Renal cortex interstitium (tissue), 11 donors: ENCODE data around the gene SHROOM3. TPM values are rescaled to one million over a fixed set of nuclear protein-coding genes. Genes with fewer than 3 reads are reported as not detected.
A peak's percentile ranks its signal among the peaks of the same experiment; 100 is the strongest.

Experiments
- DNase-seq, 11 donors: peaks; one replicate each; pipeline ENCODE4 v3.0.0-alpha.2; 2013; ENCODE audit warnings: low read depth in 9 of 11, low spot score in 4 of 11; ENCODE audit errors: extremely low read depth in 1 of 11
- polyA plus RNA-seq, 3 donors: library from polyadenylated mRNA; unstranded; fragments of 120-200 nt; gene quantifications; one replicate each; pipeline ENCODE4 v1.2.1, GENCODE V29; 2013; ENCODE audit not compliant: insufficient read length in 3 of 3

SHROOM3 gene
- polyA plus RNA-seq, 3 donors: 33.4 to 42.4 (median 38.0) TPM

DNA sequence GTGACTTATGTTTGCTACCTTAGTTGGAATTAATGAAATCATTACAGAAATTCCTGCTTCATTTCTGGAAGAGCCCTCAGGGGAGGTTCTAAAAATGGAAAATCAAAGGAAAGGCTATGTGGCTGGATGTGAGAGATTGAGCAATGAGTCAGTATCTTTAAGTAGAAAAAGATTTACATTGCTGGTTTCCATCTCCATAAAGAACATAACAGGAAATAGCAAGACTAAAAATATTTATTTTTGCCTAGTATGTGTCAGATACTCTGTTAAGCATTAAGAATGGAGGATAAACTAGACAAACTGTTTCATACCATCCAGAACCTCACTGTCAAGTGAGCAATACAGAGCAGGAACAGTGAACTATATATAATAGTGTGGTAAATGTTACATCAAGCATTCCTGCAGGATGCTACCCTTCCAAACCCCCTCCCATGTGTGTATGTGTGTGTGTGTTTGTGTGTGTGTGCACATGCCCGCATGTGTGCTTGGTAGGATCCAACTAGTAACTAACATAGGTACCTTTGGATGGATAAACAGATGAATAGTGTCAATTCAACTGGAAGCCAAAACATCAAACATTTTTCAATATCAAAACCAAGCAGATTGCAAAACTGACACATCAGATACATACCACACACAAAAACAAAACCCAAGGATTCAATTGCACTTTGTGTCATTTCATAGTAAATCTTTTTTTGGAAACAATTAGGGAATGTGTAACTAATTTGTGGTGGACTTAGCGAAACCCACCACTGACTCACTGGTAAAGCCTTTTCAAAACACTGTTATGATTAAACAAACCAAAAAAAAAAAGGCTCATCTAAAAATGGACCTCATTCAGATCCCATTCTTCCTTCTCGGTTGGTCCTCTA is 223.4 kb downstream of the SHROOM3 start:
- DNase-seq: no peak

- DNase-seq: no peak
Observed at GRCh38 chr4:76659103-76659490, 224.1 kb downstream of the SHROOM3 start.

DNA sequence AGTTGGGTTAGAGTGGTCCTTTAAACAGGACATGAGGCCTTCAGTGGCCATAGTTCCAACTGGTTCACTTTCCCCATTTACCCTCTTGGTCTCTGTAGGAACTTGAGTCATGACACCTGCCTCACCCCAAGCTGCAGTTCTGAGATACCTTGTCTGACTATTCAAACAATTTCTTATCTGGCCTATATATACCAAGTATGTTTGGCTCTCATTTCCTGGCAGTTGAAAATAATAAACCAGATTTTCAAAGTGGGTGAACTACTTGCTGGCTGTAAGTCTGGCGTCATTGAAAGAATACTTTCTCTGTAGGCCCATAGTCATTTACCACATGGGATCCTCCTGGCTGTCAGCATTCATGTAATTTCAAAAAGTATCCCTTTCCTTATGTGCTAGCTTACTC is 228.8 kb downstream of the SHROOM3 start:
- no peak for DNase-seq

- DNase-seq: no peak
Observed at GRCh38 chr4:76665153-76665552, 230.1 kb downstream of the SHROOM3 start.

DNA sequence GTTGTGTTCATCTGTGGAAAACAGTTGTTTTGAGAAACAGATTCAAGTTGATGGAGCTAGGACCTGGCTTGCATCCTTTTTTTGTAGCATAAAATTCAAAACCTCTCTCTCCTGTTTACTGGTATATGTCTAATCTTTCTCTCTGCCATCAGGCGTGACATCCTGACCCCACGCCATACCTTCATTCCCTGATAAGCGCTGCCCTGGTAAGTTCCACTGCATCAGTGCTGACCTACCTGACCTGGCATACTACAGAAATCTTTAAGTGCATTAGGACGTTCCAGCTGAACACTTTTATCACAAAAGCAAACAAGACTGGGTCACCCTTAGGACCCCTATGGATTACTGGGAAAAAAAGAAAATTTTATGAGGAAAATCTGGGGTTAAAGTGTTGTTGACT is 230.7 kb downstream of the SHROOM3 start:
- no peak for DNase-seq

DNA sequence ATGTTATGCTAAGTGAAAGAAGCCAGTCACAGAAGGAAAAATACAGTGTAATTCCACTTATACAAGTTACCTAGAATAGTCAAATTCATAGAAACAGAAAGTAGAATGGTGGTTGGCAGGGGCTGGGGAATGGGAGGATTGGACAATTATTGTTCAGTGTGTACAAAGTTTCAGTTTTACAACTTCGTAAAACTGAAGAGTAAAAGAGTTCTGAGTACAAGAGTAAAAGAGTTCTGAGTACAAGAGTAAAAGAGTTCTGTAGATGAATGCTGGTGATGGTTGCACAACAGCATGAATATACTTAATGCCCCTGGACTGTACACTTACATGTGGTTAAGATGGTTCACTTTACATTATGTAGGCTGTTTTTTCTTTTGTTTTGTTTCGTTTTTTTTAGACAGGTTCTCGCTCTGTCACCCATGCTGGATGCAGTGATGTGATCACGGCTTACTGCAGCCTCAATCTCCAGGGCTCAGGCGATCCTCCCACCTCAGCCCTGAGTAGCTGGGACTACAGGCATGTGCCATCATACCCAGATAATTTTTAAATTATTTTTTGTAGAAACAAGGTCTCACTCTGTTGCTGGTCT is 232.0 kb downstream of the SHROOM3 start:
- DNase-seq: no peak

DNA sequence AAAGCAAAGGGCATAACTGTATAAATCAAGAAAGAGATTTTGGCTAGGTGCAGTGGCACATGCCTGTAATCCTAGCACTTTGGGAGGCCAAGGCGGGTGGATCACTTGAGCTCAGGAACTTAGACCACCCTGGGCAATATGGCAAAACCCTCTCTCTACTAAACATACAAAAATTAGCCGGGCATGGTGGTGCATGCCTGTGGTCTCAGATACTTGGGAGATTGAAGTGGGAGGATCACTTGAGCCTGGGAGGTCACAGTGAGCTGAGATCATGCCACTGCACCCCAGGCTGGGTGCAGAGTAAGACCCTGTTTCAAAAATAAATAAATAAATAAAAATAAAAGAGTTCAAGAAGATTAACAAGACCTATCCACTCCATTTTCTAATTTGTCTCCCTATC is 235.6 kb downstream of the SHROOM3 start:
- DNase-seq: no peak

GRCh38 chr4:76673362-76673761 is 238.3 kb downstream of the SHROOM3 start:
- no peak for DNase-seq

- no peak for DNase-seq
Observed at GRCh38 chr4:76674983-76675382, 240.0 kb downstream of the SHROOM3 start.

- no peak for DNase-seq
Observed at GRCh38 chr4:76677571-76678326, 242.7 kb downstream of the SHROOM3 start.

DNA sequence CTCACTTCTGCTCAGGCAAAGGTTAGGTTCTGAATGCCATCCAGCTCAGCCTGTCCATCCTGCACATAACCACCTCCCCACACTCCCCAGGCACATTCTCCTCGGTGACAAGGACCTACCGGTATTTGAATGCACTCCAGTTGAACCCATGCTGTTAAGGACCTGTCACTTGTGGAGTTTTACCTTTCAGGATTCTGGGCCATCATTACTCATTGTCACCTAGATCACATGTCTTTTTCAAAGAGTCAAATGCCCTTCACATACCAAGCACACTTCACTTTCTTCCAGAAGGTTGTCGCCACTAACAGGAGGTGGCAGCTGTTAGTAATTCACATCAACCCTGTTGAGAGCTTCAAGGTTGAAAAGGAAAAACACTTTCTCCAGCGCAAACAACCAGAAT is 244.7 kb downstream of the SHROOM3 start:
- no peak for DNase-seq

DNA sequence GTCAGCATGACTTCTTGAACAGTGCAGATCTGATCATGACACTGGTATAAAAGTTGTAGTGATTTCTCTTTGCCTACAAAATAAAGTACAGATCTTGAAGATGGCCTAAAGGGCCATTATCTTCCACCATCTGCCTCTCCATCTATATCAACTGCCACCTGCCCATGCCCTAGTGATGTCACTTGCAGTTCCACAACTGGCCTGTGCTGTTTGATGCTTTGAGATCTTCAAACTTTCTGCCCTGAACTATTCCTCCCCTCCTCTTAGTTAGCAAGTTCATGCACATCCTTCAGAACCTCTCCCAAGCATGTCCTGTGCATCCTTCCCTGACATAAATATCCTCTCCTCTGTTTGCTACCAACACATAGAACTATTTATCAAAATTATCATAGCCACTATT is 245.9 kb downstream of the SHROOM3 start:
- no peak for DNase-seq

DNA sequence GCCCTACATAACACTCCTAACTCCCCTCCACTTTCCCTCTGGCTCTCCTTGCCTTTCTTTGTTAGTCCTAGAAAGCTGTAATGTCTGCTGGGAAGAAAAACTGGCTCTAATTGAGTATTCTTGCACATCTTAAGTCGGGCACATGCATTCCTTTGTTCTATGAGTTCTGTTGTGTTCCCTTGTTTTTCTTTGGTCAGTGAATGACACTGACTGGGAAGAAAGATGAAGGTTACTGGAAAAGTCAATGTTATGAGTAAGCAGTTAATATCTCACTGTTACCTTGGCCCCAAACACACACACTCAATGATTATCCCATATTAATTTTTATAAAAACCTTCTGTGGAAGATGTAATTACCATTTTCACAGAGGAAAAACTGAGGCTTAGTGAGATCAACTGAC is 247.0 kb downstream of the SHROOM3 start:
- DNase-seq: no peak

GRCh38 chr4:76683144-76683543 is 248.1 kb downstream of the SHROOM3 start:
- no peak for DNase-seq

DNA sequence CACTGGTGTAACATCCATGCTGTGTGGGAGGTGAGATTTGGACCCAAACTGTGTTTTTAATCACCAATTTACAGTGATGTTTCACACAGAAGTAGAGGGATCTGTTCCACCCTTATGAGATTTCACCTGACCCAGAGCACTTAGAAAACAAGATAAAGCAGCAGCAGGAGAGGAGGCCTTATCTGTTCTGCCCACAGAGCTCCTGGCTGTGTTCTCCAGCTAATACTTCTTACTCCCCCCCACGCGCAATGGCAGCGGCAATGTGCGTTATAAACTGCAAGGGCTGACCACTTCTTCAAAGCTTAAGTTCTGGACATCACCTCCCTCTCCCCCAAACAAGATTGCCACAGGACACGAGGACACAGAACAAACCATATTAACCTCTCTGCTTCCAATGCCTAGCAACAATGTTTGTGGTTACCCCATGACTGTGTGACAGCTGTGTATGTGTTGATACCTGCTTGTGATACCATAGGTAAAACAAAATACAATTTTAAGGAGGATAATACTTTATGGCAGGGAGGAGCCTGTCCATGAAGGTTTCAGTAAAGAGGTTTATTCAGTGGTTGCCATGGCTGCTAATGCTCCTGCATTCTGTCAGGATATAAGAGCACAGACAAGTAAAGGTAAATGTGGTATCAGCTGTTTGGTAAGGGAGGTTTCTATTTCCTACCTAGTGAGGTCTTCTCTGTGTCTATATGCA is 252.9 kb downstream of the SHROOM3 start:
- no peak for DNase-seq

- DNase-seq: peak in 2 of 11 donors; percentile 40 to 63
Observed at GRCh38 chr4:76688619-76689144, 253.7 kb downstream of the SHROOM3 start.

GRCh38 chr4:76689145-76689817 is 254.3 kb downstream of the SHROOM3 start:
- DNase-seq: peak in 2 of 11 donors; percentile 43 to 46

DNA sequence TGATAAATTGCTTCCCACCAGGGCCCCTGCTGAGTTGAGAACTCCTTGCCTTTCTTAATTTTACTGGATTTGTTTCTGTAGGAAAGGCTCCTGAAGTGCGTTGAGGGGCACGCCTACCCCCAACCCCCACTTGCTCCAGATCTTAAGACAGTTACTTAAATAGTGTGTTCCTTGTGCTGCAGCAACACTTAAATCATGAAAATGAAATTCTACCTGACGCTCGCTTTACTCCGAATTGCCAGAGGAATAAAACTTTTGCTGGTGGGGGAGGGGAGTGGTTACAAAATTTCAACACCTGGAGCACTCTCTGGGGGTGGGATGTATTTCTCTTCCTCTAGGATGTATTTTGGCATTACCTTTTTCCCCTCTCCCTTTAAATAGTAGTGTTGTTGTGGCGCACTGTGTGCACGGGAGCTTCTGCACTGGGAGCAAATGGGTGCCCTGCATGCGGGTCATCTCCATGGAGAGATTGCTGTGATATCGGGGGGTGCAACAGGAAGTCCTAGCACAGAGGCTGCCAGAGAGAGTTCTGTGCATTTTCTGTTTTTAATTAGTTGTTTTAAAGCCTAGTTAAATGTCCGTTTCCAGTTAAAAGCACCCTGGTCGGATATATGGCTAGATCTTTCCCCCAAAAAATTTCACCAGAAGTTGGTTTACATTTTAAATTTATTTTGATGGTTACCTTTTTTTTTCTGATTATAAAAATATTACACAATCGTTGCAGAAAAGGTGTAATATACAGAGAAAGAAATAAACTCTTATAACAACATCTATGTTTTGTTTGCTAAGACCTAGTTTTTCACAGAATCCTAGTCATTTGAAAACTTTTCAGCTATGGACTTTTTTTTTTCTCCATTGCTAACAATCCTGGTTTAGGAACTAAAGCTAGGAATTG is 255.2 kb downstream of the SHROOM3 start:
- DNase-seq: peak in 3 of 11 donors; percentile 44 to 64 (median 45)
